Left lung (tissue), 10 donors: ENCODE data around the gene FAM9B. TPM values are rescaled to one million over a fixed set of nuclear protein-coding genes. Genes with fewer than 3 reads are reported as not detected.

ENCODE experiments used
- ATAC-seq: fragments of 200-7000 bp; cut with Tn5 transposase; one replicate; pipeline ENCODE4 v1.9.1; 2020; ENCODE audit warnings: moderate library complexity
- DNase-seq, 4 donors: peaks; one replicate each; pipeline ENCODE4 v3.0.0-alpha.2; 2013 to 2020
- H3K27ac ChIP-seq, 2 donors: fragments of 200-600 bp; sonication (generic) in 1 of 2; one replicate each; pipeline versions ENCODE4 v1.5.0 to v1.8.0; 2020 to 2021
- H3K27me3 ChIP-seq, 2 donors: fragments of 200-600 bp; sonication (generic) in 1 of 2; one replicate each; pipeline versions ENCODE4 v1.5.0 to v1.8.0; 2020 to 2021
- H3K36me3 ChIP-seq, 2 donors: fragments of 200-600 bp; sonication (generic) in 1 of 2; one replicate each; pipeline versions ENCODE4 v1.5.0 to v1.8.0; 2020 to 2021
- H3K4me1 ChIP-seq, 2 donors: fragments of 200-600 bp; one replicate each; pipeline ENCODE4 v1.8.0; 2021
- H3K4me3 ChIP-seq, 2 donors: fragments of 200-600 bp; sonication (generic) in 1 of 2; one replicate each; pipeline versions ENCODE4 v1.5.0 to v1.8.0; 2020 to 2021; ENCODE audit warnings: mild to moderate bottlenecking in 1 of 2
- H3K9me3 ChIP-seq, 2 donors: fragments of 200-600 bp; sonication (generic) in 1 of 2; one replicate each; pipeline versions ENCODE4 v1.5.0 to v1.8.0; 2020 to 2021
- intact Hi-C, 2 donors: fragments of 100-400 bp; cut with DNase I; formaldehyde crosslinking; loops; one replicate each; pipeline versions ENCODE4 v1.11.2 to v1.14.2; 2022
- polyA plus RNA-seq, 6 donors: library from polyadenylated mRNA; unstranded; fragments of 120-200 nt; gene quantifications; one replicate each; pipeline ENCODE4 v1.2.1, GENCODE V29; 2013; ENCODE audit not compliant: insufficient read length in 6 of 6
- total RNA-seq, 2 donors: library from RNA; stranded (reverse); fragmentation: NEBNext Ultra II Directional; extraction: Animal tissue kit (Norgen Biotek cat#: 25700); gene quantifications; one replicate each; pipeline ENCODE4 v1.2.1, GENCODE V29; 2021
- TF ChIP-seq, protein P1 (sequence below), 2 donors: fragments of 200-600 bp; sonication (generic) in 1 of 2; IDR thresholded peaks; one replicate each; pipeline versions ENCODE4 v1.5.0 to v1.8.0; 2021; ENCODE audit warnings: antibody characterized with exemption in 2 of 2
- donor health status: DM: no; HTN: yes; CAD: no.
- donor health status: DM: no; HTN: no; CAD: no.

Gene FAM9B
- total and polyA plus RNA-seq, 8 donors, result 0.07 to 0.16 (median 0.09) TPM; not detected in 5

- Histone ChIP-seq H3K27ac (no peak overlapping the region), H3K4me3 (no peak overlapping the region), H3K9me3 (no peaks in the 10 kb centered on the region), H3K36me3 (no peaks in the 10 kb centered on the region), H3K27me3 (peaks cover 0 to 2% of the 10 kb centered on the region in 2 donors), H3K4me1 (no peaks in the 10 kb centered on the region)
- ATAC-seq (no peak), DNase-seq (no peak)
- TF ChIP-seq, protein P1, sequence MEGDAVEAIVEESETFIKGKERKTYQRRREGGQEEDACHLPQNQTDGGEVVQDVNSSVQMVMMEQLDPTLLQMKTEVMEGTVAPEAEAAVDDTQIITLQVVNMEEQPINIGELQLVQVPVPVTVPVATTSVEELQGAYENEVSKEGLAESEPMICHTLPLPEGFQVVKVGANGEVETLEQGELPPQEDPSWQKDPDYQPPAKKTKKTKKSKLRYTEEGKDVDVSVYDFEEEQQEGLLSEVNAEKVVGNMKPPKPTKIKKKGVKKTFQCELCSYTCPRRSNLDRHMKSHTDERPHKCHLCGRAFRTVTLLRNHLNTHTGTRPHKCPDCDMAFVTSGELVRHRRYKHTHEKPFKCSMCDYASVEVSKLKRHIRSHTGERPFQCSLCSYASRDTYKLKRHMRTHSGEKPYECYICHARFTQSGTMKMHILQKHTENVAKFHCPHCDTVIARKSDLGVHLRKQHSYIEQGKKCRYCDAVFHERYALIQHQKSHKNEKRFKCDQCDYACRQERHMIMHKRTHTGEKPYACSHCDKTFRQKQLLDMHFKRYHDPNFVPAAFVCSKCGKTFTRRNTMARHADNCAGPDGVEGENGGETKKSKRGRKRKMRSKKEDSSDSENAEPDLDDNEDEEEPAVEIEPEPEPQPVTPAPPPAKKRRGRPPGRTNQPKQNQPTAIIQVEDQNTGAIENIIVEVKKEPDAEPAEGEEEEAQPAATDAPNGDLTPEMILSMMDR (IDR thresholded peaks at IDR 0.05), result no peak
- intact Hi-C loops, result no loop called here
Observed at GRCh38 chrX:9050331-9050730, 16.4 kb upstream of the FAM9B start.

DNA sequence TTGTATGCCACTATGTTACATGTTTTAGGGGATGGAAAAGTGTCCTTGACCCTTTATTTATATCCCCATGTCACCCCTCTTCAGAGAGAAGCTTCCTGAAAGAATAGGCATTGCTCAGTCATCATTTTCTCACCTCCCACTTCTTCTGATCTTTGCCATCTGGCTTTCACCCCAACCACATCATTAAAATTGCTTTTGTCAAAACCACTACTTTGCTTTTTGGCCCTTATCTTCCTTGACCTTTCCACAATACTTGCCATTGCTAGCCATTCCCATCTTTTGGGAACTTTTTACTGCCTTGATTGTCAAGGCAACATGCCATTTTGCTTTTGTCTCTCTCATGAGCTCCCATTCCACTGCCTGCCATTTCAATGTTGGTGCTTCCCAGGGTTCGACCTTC, 14.9 kb upstream of the FAM9B start:
- H3K9me3 ChIP-seq, result no peaks in the 10 kb centered on the region
- no peak overlapping the region for H3K4me3 ChIP-seq
- no peaks in the 10 kb centered on the region for H3K36me3 ChIP-seq
- no peaks in the 10 kb centered on the region for H3K4me1 ChIP-seq
- peaks cover 0 to 2% of the 10 kb centered on the region in 2 donors for H3K27me3 ChIP-seq
- H3K27ac ChIP-seq, result no peak overlapping the region
- TF ChIP-seq, protein P1 (IDR thresholded peaks at IDR 0.05), result no peak
- intact Hi-C loops, result no loop called here
- no peak for ATAC-seq
- DNase-seq, result no peak

DNA sequence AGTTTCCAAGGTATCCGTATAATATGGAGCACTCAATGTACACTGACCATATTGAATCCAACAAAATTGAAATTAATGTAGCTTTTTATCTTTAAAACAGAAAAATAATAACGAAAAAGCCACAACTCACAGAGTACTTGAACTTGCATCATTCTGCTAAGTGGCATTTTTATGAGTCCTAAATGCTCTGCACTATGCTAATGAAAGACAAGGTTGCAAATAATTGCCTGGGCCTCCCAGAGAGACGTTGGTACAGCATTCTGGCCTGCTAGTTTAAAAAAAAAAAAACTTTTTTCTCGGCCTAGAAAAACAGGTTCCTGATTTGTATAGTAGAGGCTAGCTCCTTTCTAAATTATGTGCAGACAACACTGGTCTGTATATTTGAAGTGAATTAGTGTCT, 4.3 kb upstream of the FAM9B start:
- intact Hi-C loops, result no loop called here
- ATAC-seq, result no peak
- H3K27me3 ChIP-seq, result no peaks in the 10 kb centered on the region
- TF ChIP-seq, protein P1 (IDR thresholded peaks at IDR 0.05), result no peak
- no peak for DNase-seq
- H3K4me1 ChIP-seq, result no peaks in the 10 kb centered on the region
- H3K36me3 ChIP-seq, result no peaks in the 10 kb centered on the region
- H3K4me3 ChIP-seq, result no peak overlapping the region
- no peaks in the 10 kb centered on the region for H3K9me3 ChIP-seq
- H3K27ac ChIP-seq, result no peak overlapping the region

- ATAC-seq (no peak), DNase-seq (no peak)
- Histone ChIP-seq H3K4me3 (no peak overlapping the region), H3K27me3 (no peaks in the 10 kb centered on the region), H3K27ac (no peak overlapping the region), H3K36me3 (no peaks in the 10 kb centered on the region), H3K4me1 (no peaks in the 10 kb centered on the region), H3K9me3 (no peaks in the 10 kb centered on the region)
- intact Hi-C loops, result no loop called here
- TF ChIP-seq, protein P1 (IDR thresholded peaks at IDR 0.05), result no peak
Observed at GRCh38 chrX:9037296-9037695, 3.4 kb upstream of the FAM9B start.

- no peaks in the 10 kb centered on the region for H3K27me3 ChIP-seq
- intact Hi-C loops, result no loop called here
- H3K27ac ChIP-seq, result no peak overlapping the region
- DNase-seq (no peak), ATAC-seq (no peak)
- H3K36me3 ChIP-seq, result no peaks in the 10 kb centered on the region
- no peaks in the 10 kb centered on the region for H3K4me1 ChIP-seq
- TF ChIP-seq, protein P1 (IDR thresholded peaks at IDR 0.05), result no peak
- no peaks in the 10 kb centered on the region for H3K9me3 ChIP-seq
- no peak overlapping the region for H3K4me3 ChIP-seq
Observed at GRCh38 chrX:9033586-9033985, 341 bp downstream of the FAM9B start.
